Mammary epithelial cell (primary cell): ENCODE data around the gene TXNDC2.

ENCODE experiments used
- CTCF ChIP-seq, 2 donors: IDR thresholded peaks in 1 of 2; conservative IDR thresholded peaks in 1 of 2; 2 replicates each; pipeline ENCODE4 v1.5.1; 2011 to 2012; ENCODE audit warnings: inconsistent platforms in 2 of 2, low read length in 2 of 2, mild to moderate bottlenecking in 2 of 2, control low read depth in 1 of 2, low read depth in 1 of 2; ENCODE audit not compliant: insufficient read depth in 1 of 2; ENCODE audit errors: extremely low read depth in 1 of 2
- EZH2 ChIP-seq: IDR thresholded peaks from 2 replicates; pipeline ENCODE4 v1.6.1; 2012; ENCODE audit warnings: low read length, inconsistent platforms, borderline replicate concordance

- TF ChIP-seq CTCF (conservative IDR thresholded peaks at IDR 0.05 in 1 of 2, IDR thresholded peaks at IDR 0.05 in 1 of 2; ENCODE audit: extremely low read depth in 1 of 2, insufficient read depth in 1 of 2, low read depth in 1 of 2, low read length in 2 of 2) (no peak), EZH2 (no peak)
Measured at GRCh38 chr18:9841752-9842151, 44.0 kb upstream of the TXNDC2 start.
